ENCODE results near the gene LRRTM3. TPM values are rescaled to one million over a fixed set of nuclear protein-coding genes. Genes with fewer than 3 reads are reported as not detected.

The LRRTM3 gene
- total and polyA plus RNA-seq, 4 donors = 16.5 to 28.6 (median 24.5) TPM

GRCh38 chr10:66958466-66958865 is 32.6 kb downstream of the LRRTM3 start:
- 27% methylated on average over 2 of the region's 2 CpGs for WGBS (ENCODE audit: insufficient coverage)
- no peaks in the 10 kb centered on the region for H3K36me3 ChIP-seq (ENCODE audit: control insufficient read depth, insufficient read depth, low read length)
- no peaks in the 10 kb centered on the region for H3K27me3 ChIP-seq (ENCODE audit: control insufficient read depth, insufficient read depth, low read length)
- peak overlapping the region; percentile 25 for H3K27ac ChIP-seq (ENCODE audit: low read depth, low read length)
- no peak overlapping the region for H3K4me3 ChIP-seq (ENCODE audit: low read depth, low read length)
- peak in 1 of 6 donors; percentile 35 for DNase-seq (ENCODE audit: low read depth in 4 of 6, low spot score in 6 of 6)
- H3K4me1 ChIP-seq (ENCODE audit: control insufficient read depth, insufficient read depth, low read length) = no peaks in the 10 kb centered on the region
- H3K9me3 ChIP-seq (ENCODE audit: control insufficient read depth, insufficient read depth, low read length) = no peaks in the 10 kb centered on the region

GRCh38 chr10:66964946-66965345 is 39.1 kb downstream of the LRRTM3 start:
- H3K4me3 ChIP-seq (ENCODE audit: low read depth, low read length) = no peak overlapping the region
- H3K36me3 ChIP-seq (ENCODE audit: control insufficient read depth, insufficient read depth, low read length) = no peaks in the 10 kb centered on the region
- DNase-seq (ENCODE audit: low read depth in 4 of 6, low spot score in 6 of 6) = peak in 1 of 6 donors; percentile 29
- WGBS (ENCODE audit: insufficient coverage) = 27% methylated on average over 1 of the region's 4 CpGs
- no peaks in the 10 kb centered on the region for H3K4me1 ChIP-seq (ENCODE audit: control insufficient read depth, insufficient read depth, low read length)
- H3K9me3 ChIP-seq (ENCODE audit: control insufficient read depth, insufficient read depth, low read length) = no peaks in the 10 kb centered on the region
- no peaks in the 10 kb centered on the region for H3K27me3 ChIP-seq (ENCODE audit: control insufficient read depth, insufficient read depth, low read length)
- H3K27ac ChIP-seq (ENCODE audit: low read depth, low read length) = no peak overlapping the region

GRCh38 chr10:66980246-66980815 is 54.5 kb downstream of the LRRTM3 start:
- H3K4me3 ChIP-seq (ENCODE audit: low read depth, low read length) = no peak overlapping the region
- peak in 2 of 6 donors; percentile 46 to 75 for DNase-seq (ENCODE audit: low read depth in 4 of 6, low spot score in 6 of 6)
- no peak overlapping the region for H3K27ac ChIP-seq (ENCODE audit: low read depth, low read length)
- H3K36me3 ChIP-seq (ENCODE audit: control insufficient read depth, insufficient read depth, low read length) = no peaks in the 10 kb centered on the region
- no peaks in the 10 kb centered on the region for H3K9me3 ChIP-seq (ENCODE audit: control insufficient read depth, insufficient read depth, low read length)
- H3K27me3 ChIP-seq (ENCODE audit: control insufficient read depth, insufficient read depth, low read length) = no peaks in the 10 kb centered on the region
- H3K4me1 ChIP-seq (ENCODE audit: control insufficient read depth, insufficient read depth, low read length) = peaks cover 7% of the 10 kb centered on the region
- WGBS (ENCODE audit: insufficient coverage) = 68% methylated on average over 3 of the region's 4 CpGs

- DNase-seq (ENCODE audit: low read depth in 4 of 6, low spot score in 6 of 6) = peak in 2 of 6 donors; percentile 60 to 64
- no peak overlapping the region for H3K27ac ChIP-seq (ENCODE audit: low read depth, low read length)
- H3K36me3 ChIP-seq (ENCODE audit: control insufficient read depth, insufficient read depth, low read length) = no peaks in the 10 kb centered on the region
- no CpG with 5 or more reads among the region's 3 CpGs for WGBS (ENCODE audit: insufficient coverage)
- H3K4me1 ChIP-seq (ENCODE audit: control insufficient read depth, insufficient read depth, low read length) = peaks cover 7% of the 10 kb centered on the region
- no peaks in the 10 kb centered on the region for H3K27me3 ChIP-seq (ENCODE audit: control insufficient read depth, insufficient read depth, low read length)
- no peaks in the 10 kb centered on the region for H3K9me3 ChIP-seq (ENCODE audit: control insufficient read depth, insufficient read depth, low read length)
- H3K4me3 ChIP-seq (ENCODE audit: low read depth, low read length) = no peak overlapping the region
These were observed 55.7 kb downstream of the LRRTM3 start for GRCh38 chr10:66981361-66982052.

- Histone ChIP-seq H3K9me3 (ENCODE audit: control insufficient read depth, insufficient read depth, low read length) (no peaks in the 10 kb centered on the region), H3K27ac (ENCODE audit: low read depth, low read length) (no peak overlapping the region), H3K4me1 (ENCODE audit: control insufficient read depth, insufficient read depth, low read length) (peaks cover 7% of the 10 kb centered on the region), H3K27me3 (ENCODE audit: control insufficient read depth, insufficient read depth, low read length) (no peaks in the 10 kb centered on the region), H3K36me3 (ENCODE audit: control insufficient read depth, insufficient read depth, low read length) (no peaks in the 10 kb centered on the region), H3K4me3 (ENCODE audit: low read depth, low read length) (no peak overlapping the region)
- WGBS (ENCODE audit: insufficient coverage) = no CpG with 5 or more reads among the region's 1 CpG
- peak in 1 of 6 donors; percentile 63 for DNase-seq (ENCODE audit: low read depth in 4 of 6, low spot score in 6 of 6)
These were observed 56.2 kb downstream of the LRRTM3 start for GRCh38 chr10:66982053-66982420.

- Histone ChIP-seq H3K27me3 (ENCODE audit: control insufficient read depth, insufficient read depth, low read length) (no peaks in the 10 kb centered on the region), H3K27ac (ENCODE audit: low read depth, low read length) (no peak overlapping the region), H3K9me3 (ENCODE audit: control insufficient read depth, insufficient read depth, low read length) (no peaks in the 10 kb centered on the region), H3K4me3 (ENCODE audit: low read depth, low read length) (no peak overlapping the region), H3K36me3 (ENCODE audit: control insufficient read depth, insufficient read depth, low read length) (no peaks in the 10 kb centered on the region), H3K4me1 (ENCODE audit: control insufficient read depth, insufficient read depth, low read length) (peaks cover 7% of the 10 kb centered on the region)
- WGBS (ENCODE audit: insufficient coverage) = 50% methylated on average over 1 of the region's 6 CpGs
- peak in 3 of 6 donors; percentile 24 to 93 (median 61) for DNase-seq (ENCODE audit: low read depth in 4 of 6, low spot score in 6 of 6)
These were observed 57.1 kb downstream of the LRRTM3 start for GRCh38 chr10:66982792-66983474.

GRCh38 chr10:66983475-66983818 is 57.6 kb downstream of the LRRTM3 start:
- H3K4me1 ChIP-seq (ENCODE audit: control insufficient read depth, insufficient read depth, low read length) = peaks cover 7% of the 10 kb centered on the region
- no peak for DNase-seq (ENCODE audit: low read depth in 4 of 6, low spot score in 6 of 6)
- H3K36me3 ChIP-seq (ENCODE audit: control insufficient read depth, insufficient read depth, low read length) = no peaks in the 10 kb centered on the region
- H3K27me3 ChIP-seq (ENCODE audit: control insufficient read depth, insufficient read depth, low read length) = no peaks in the 10 kb centered on the region
- no peaks in the 10 kb centered on the region for H3K9me3 ChIP-seq (ENCODE audit: control insufficient read depth, insufficient read depth, low read length)
- H3K4me3 ChIP-seq (ENCODE audit: low read depth, low read length) = no peak overlapping the region
- H3K27ac ChIP-seq (ENCODE audit: low read depth, low read length) = no peak overlapping the region

- no CpG with 5 or more reads among the region's 1 CpG for WGBS (ENCODE audit: insufficient coverage)
- Histone ChIP-seq H3K27me3 (ENCODE audit: control insufficient read depth, insufficient read depth, low read length) (no peaks in the 10 kb centered on the region), H3K9me3 (ENCODE audit: control insufficient read depth, insufficient read depth, low read length) (no peaks in the 10 kb centered on the region), H3K27ac (ENCODE audit: low read depth, low read length) (no peak overlapping the region), H3K4me1 (ENCODE audit: control insufficient read depth, insufficient read depth, low read length) (no peaks in the 10 kb centered on the region), H3K4me3 (ENCODE audit: low read depth, low read length) (no peak overlapping the region), H3K36me3 (ENCODE audit: control insufficient read depth, insufficient read depth, low read length) (no peaks in the 10 kb centered on the region)
- DNase-seq (ENCODE audit: low read depth in 4 of 6, low spot score in 6 of 6) = no peak
These were observed 64.5 kb downstream of the LRRTM3 start for GRCh38 chr10:66990143-66990830.

- WGBS (ENCODE audit: insufficient coverage) = no CpG with 5 or more reads among the region's 1 CpG
- no peaks in the 10 kb centered on the region for H3K36me3 ChIP-seq (ENCODE audit: control insufficient read depth, insufficient read depth, low read length)
- H3K27me3 ChIP-seq (ENCODE audit: control insufficient read depth, insufficient read depth, low read length) = no peaks in the 10 kb centered on the region
- H3K9me3 ChIP-seq (ENCODE audit: control insufficient read depth, insufficient read depth, low read length) = no peaks in the 10 kb centered on the region
- no peak overlapping the region for H3K4me3 ChIP-seq (ENCODE audit: low read depth, low read length)
- no peak overlapping the region for H3K27ac ChIP-seq (ENCODE audit: low read depth, low read length)
- no peak for DNase-seq (ENCODE audit: low read depth in 4 of 6, low spot score in 6 of 6)
- H3K4me1 ChIP-seq (ENCODE audit: control insufficient read depth, insufficient read depth, low read length) = peaks cover 4% of the 10 kb centered on the region
These were observed 71.2 kb downstream of the LRRTM3 start for GRCh38 chr10:66996996-66997395.

All from spinal cord (tissue), 10 donors.